ENCODE data around the gene MRPL52. TPM values are rescaled to one million over a fixed set of nuclear protein-coding genes. Genes with fewer than 3 reads are reported as not detected.
A peak's percentile ranks its signal among the peaks of the same experiment; 100 is the strongest.
"Not testable (repeated sequence)": the region's sequence is repeated elsewhere in the genome, so short reads cannot be mapped to it uniquely, and the experiment has no call there.

The MRPL52 gene
- total RNA-seq, 5 donors from 2014 or later (not counting 1 experiment from before 2014, with no cell fraction given) = 36.5 to 70.1 (median 62.2) TPM

DNA sequence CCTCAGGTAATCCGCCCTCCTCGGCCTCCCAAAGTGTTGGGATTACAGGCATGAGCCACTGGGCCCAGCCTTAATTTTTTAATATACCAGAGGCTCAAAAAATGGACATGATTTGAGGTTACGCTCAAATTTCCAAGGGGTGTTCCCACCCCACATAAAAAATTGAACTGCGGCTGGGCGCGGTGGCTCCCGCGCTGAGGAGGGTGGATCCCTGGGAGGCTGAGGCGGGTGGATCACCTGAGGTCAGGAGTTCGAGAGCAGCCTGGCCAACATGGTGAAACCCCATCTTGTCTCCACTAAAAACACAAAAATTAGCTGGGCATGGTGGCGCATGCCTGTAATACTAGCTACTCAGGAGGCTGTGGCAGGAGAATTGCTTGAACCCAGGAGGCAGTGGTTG, 24.6 kb downstream of the MRPL52 start:
- not testable (repeated sequence) for DNase-seq; H3K9me3 Mint-ChIP-seq; H3K9me3 ChIP-seq; ATAC-seq (replicated peaks in 1 of 4); H3K27ac Mint-ChIP-seq; H3K27ac ChIP-seq (ENCODE audit: low read length); H3K36me3 ChIP-seq (ENCODE audit: control insufficient read depth in 2 of 2, extremely low read depth in 1 of 2, insufficient read depth in 1 of 2, low read length in 1 of 2); H3K4me3 ChIP-seq (ENCODE audit: control insufficient read depth in 1 of 2, extremely low read depth in 1 of 2, low read length in 1 of 2); H3K36me3 Mint-ChIP-seq; H3K27me3 Mint-ChIP-seq; H3K4me3 Mint-ChIP-seq
- POLR2A ChIA-PET = interaction anchor here in 1 of 2 donors (0.6 to 0.7 kb wide), 2 partner anchors 266 to 1012 kb away, joined by 5 to 9 read pairs; no protein-coding TSS in a partner anchor
- 80% methylated on average over 2 of the region's 11 CpGs for WGBS (ENCODE audit: insufficient coverage)
- CTCF ChIA-PET = interaction anchor here (0.6 to 4.5 kb wide), 17 partner anchors 9 to 297 kb away, joined by 3 to 46 read pairs (median 4); partner anchors contain the start of genes DAD1 (in 1 of the 2), LRP10 (in 1 of the 2), MRPL52 (in 1 of the 2) and OXA1L (in 1 of the 2)
- Histone ChIP-seq H3K4me1 (ENCODE audit: control insufficient read depth in 1 of 2, extremely low read depth in 1 of 2, insufficient read depth in 2 of 2, low read length in 2 of 2) (peaks cover 10 to 30% of the 10 kb centered on the region in 2 experiments), H3K27me3 (replicated peaks in 1 of 2; ENCODE audit: control insufficient read depth in 2 of 2, extremely low read depth in 1 of 2, insufficient read depth in 2 of 2, low read length in 1 of 2) (peaks cover 0 to 37% of the 10 kb centered on the region in 2 experiments)
- H3K4me1 Mint-ChIP-seq = peaks cover 11 to 34% (median 32%) of the 10 kb centered on the region in 3 donors

DNA sequence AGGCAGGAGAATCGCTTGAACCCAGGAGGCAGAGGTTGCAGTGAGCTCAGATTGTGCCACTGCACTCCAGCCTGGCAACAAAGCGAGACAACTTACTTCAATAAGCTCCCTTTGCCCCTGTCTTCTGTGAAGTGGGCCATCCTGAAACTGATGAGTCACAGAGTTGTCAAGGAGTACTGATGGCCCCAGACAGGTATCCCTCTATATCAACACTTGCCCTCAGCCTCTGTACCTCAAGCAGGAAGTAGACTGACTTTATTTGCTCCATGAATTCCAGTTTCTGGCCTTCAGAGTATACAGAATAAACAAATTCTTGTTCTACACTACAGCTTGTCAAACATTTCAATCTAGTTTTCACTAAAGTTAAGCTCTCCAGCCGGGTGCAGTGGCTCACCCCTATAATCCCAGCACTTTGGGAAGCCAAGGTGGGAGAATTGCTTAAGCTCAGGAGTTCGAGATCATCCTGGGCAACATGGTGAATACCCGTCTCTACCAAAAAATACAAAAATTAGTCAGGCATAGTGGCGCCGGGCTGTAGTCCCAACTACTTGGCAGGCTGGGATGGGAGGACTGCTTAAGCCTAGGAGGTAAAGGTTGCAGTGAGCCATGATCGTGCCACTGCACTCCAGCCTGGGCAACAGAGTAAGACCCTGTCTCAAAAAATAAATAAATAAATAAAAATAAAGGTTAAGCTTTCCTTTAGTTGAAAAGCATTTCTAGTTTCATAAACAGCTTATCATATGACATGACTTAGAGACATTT, 25.5 kb downstream of the MRPL52 start:
- H3K27ac ChIP-seq (ENCODE audit: low read length) = no peak overlapping the region
- no peaks in the 10 kb centered on the region for H3K9me3 Mint-ChIP-seq
- H3K9me3 ChIP-seq = no peaks in the 10 kb centered on the region
- ChIA-PET CTCF (interaction anchor here (0.6 to 1.9 kb wide), 16 partner anchors 10 to 654 kb away, joined by 3 to 20 read pairs (median 4); partner anchors contain the start of genes DAD1 (in 1 of the 2), MMP14 (in 1 of the 2), OXA1L (in 1 of the 2) and SLC7A7 (in 1 of the 2)), POLR2A (interaction anchor here (0.6 to 1.0 kb wide), 3 partner anchors 15 to 284 kb away, joined by 3 to 9 read pairs (median 8); no protein-coding TSS in a partner anchor)
- WGBS (ENCODE audit: insufficient coverage) = 90% methylated on average over 2 of the region's 8 CpGs
- no peaks in the 10 kb centered on the region for H3K36me3 ChIP-seq (ENCODE audit: control insufficient read depth in 2 of 2, extremely low read depth in 1 of 2, insufficient read depth in 1 of 2, low read length in 1 of 2)
- H3K4me1 ChIP-seq (ENCODE audit: control insufficient read depth in 1 of 2, extremely low read depth in 1 of 2, insufficient read depth in 2 of 2, low read length in 2 of 2) = peaks cover 10 to 31% of the 10 kb centered on the region in 2 experiments
- H3K27me3 Mint-ChIP-seq = peaks cover 0 to 4% of the 10 kb centered on the region in 2 donors
- H3K27ac Mint-ChIP-seq = peak overlapping the region in 1 of 2 donors; percentile 15
- ATAC-seq (replicated peaks in 1 of 4) (no peak), DNase-seq (no peak)
- no peak overlapping the region for H3K4me3 Mint-ChIP-seq
- peaks cover 11 to 34% (median 32%) of the 10 kb centered on the region in 3 donors for H3K4me1 Mint-ChIP-seq
- peaks cover 0 to 37% of the 10 kb centered on the region in 2 experiments for H3K27me3 ChIP-seq (replicated peaks in 1 of 2; ENCODE audit: control insufficient read depth in 2 of 2, extremely low read depth in 1 of 2, insufficient read depth in 2 of 2, low read length in 1 of 2)
- no peaks in the 10 kb centered on the region for H3K36me3 Mint-ChIP-seq
- no peak overlapping the region for H3K4me3 ChIP-seq (ENCODE audit: control insufficient read depth in 1 of 2, extremely low read depth in 1 of 2, low read length in 1 of 2)

DNA sequence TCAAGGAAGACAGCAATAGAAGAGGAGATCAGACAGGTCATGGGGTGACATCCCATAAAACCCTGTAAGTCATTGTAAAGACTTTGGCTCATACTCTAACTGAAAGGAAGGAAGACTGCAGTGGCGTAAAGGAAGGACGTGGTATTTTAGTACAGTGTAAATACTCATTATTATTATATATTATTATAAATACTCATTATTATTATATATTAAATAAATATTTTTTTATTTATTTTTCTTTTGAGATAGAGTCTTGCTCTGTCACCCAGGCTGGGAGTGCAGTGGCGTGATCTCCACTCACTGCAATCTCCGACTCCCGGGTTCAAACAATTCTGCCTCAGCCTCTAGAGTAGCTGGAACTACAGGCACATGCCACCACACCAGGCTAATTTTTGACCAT, 26.7 kb downstream of the MRPL52 start:
- H3K9me3 ChIP-seq = no peaks in the 10 kb centered on the region
- Mint-ChIP-seq H3K27me3 (peaks cover 0 to 4% of the 10 kb centered on the region in 2 donors), H3K9me3 (no peaks in the 10 kb centered on the region), H3K4me3 (no peak overlapping the region), H3K27ac (no peak overlapping the region), H3K36me3 (no peaks in the 10 kb centered on the region), H3K4me1 (peaks cover 11 to 34% (median 30%) of the 10 kb centered on the region in 3 donors)
- no peak for ATAC-seq (replicated peaks in 1 of 4)
- H3K27ac ChIP-seq (ENCODE audit: low read length) = no peak overlapping the region
- ChIA-PET CTCF (interaction anchor here (0.9 to 1.9 kb wide), 2 partner anchors 22 to 33 kb away, joined by 8 to 20 read pairs; no protein-coding TSS in a partner anchor), POLR2A (no interaction called here)
- 100% methylated on average over 3 of the region's 5 CpGs for WGBS (ENCODE audit: insufficient coverage)
- no peak overlapping the region for H3K4me3 ChIP-seq (ENCODE audit: control insufficient read depth in 1 of 2, extremely low read depth in 1 of 2, low read length in 1 of 2)
- H3K4me1 ChIP-seq (ENCODE audit: control insufficient read depth in 1 of 2, extremely low read depth in 1 of 2, insufficient read depth in 2 of 2, low read length in 2 of 2) = peaks cover 10 to 31% of the 10 kb centered on the region in 2 experiments
- no peaks in the 10 kb centered on the region for H3K36me3 ChIP-seq (ENCODE audit: control insufficient read depth in 2 of 2, extremely low read depth in 1 of 2, insufficient read depth in 1 of 2, low read length in 1 of 2)
- DNase-seq = no peak
- H3K27me3 ChIP-seq (replicated peaks in 1 of 2; ENCODE audit: control insufficient read depth in 2 of 2, extremely low read depth in 1 of 2, insufficient read depth in 2 of 2, low read length in 1 of 2) = peaks cover 0 to 48% of the 10 kb centered on the region in 2 experiments

DNA sequence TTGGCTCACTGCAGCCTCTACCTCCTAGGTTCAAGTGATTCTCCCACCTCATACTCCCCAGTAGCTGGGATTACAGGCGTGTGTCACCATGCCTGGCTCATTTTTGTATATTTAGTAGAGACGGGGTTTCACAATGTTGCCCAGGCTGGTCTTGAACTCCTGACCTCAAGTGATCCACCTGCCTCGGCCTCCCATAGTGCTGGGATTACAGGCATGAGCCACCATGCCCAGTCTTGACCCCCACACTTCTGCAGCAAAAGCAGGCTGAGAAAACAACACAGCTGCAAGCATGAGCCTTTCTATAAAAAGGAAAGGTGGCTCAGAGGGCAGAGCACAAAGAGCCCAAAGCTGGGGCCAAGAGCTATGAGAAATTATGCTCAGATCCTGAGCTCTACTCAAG, 30.7 kb downstream of the MRPL52 start:
- H3K27me3 Mint-ChIP-seq; H3K27ac Mint-ChIP-seq; ATAC-seq (replicated peaks in 1 of 4); DNase-seq; H3K27ac ChIP-seq (ENCODE audit: low read length); H3K9me3 ChIP-seq; H3K4me3 Mint-ChIP-seq; H3K4me3 ChIP-seq (ENCODE audit: control insufficient read depth in 1 of 2, extremely low read depth in 1 of 2, low read length in 1 of 2); H3K36me3 ChIP-seq (ENCODE audit: control insufficient read depth in 2 of 2, extremely low read depth in 1 of 2, insufficient read depth in 1 of 2, low read length in 1 of 2); H3K36me3 Mint-ChIP-seq; H3K9me3 Mint-ChIP-seq: not testable (repeated sequence)
- ChIA-PET POLR2A (interaction anchor here in 1 of 2 donors (1.0 kb wide), 1 partner anchor 11 kb away, joined by 5 read pairs; the partner anchor contains the start of gene LRP10), CTCF (interaction anchor here (0.6 to 1.4 kb wide), 5 partner anchors 38 to 926 kb away, joined by 3 to 10 read pairs (median 6); partner anchors contain the start of genes ACIN1 (in 1 of the 2) and C14orf119 (in 1 of the 2))
- WGBS (ENCODE audit: insufficient coverage) = 80% methylated on average over 1 of the region's 3 CpGs
- Histone ChIP-seq H3K4me1 (ENCODE audit: control insufficient read depth in 1 of 2, extremely low read depth in 1 of 2, insufficient read depth in 2 of 2, low read length in 2 of 2) (peaks cover 10 to 19% of the 10 kb centered on the region in 2 experiments), H3K27me3 (replicated peaks in 1 of 2; ENCODE audit: control insufficient read depth in 2 of 2, extremely low read depth in 1 of 2, insufficient read depth in 2 of 2, low read length in 1 of 2) (peaks cover 0 to 31% of the 10 kb centered on the region in 2 experiments)
- peaks cover 13 to 26% (median 25%) of the 10 kb centered on the region in 3 donors for H3K4me1 Mint-ChIP-seq

DNA sequence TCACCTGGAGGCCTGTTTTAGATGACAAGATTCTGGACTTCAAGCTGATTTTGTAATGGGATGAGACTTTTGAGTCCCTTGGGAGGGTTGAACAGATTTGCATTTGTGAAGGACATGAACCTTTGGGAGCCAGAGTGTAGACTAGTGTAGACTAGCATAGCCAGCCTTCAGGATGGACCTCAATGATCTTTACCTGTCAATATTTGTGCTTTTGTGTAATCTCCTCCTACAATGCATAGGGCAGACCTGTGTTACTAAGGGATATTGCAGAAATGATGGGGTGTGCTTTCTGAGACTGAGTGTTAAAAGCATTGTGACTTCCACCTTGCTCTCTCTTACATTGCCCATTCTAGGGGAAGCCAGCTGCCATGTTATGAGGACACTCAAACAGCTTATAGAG, 32.0 kb downstream of the MRPL52 start:
- Histone ChIP-seq H3K27me3 (replicated peaks in 1 of 2; ENCODE audit: control insufficient read depth in 2 of 2, extremely low read depth in 1 of 2, insufficient read depth in 2 of 2, low read length in 1 of 2) (peaks cover 0 to 29% of the 10 kb centered on the region in 2 experiments), H3K4me1 (ENCODE audit: control insufficient read depth in 1 of 2, extremely low read depth in 1 of 2, insufficient read depth in 2 of 2, low read length in 2 of 2) (peaks cover 10 to 19% of the 10 kb centered on the region in 2 experiments), H3K9me3 (no peaks in the 10 kb centered on the region), H3K27ac (ENCODE audit: low read length) (no peak overlapping the region), H3K36me3 (ENCODE audit: control insufficient read depth in 2 of 2, extremely low read depth in 1 of 2, insufficient read depth in 1 of 2, low read length in 1 of 2) (no peaks in the 10 kb centered on the region), H3K4me3 (ENCODE audit: control insufficient read depth in 1 of 2, extremely low read depth in 1 of 2, low read length in 1 of 2) (no peak overlapping the region)
- DNase-seq = no peak
- Mint-ChIP-seq H3K36me3 (peaks cover 4% of the 10 kb centered on the region), H3K27ac (no peak overlapping the region), H3K9me3 (no peaks in the 10 kb centered on the region), H3K27me3 (no peaks in the 10 kb centered on the region), H3K4me3 (no peak overlapping the region), H3K4me1 (peaks cover 18 to 33% (median 29%) of the 10 kb centered on the region in 3 donors)
- POLR2A ChIA-PET = interaction anchor here in 1 of 2 donors (1.0 kb wide), 1 partner anchor 10 kb away, joined by 5 read pairs; the partner anchor contains the start of gene LRP10
- no peak for ATAC-seq (replicated peaks in 1 of 4)
- CTCF ChIA-PET = interaction anchor here (0.5 to 1.3 kb wide), 4 partner anchors 11 to 598 kb away, joined by 3 to 6 read pairs (median 5); no protein-coding TSS in a partner anchor

DNA sequence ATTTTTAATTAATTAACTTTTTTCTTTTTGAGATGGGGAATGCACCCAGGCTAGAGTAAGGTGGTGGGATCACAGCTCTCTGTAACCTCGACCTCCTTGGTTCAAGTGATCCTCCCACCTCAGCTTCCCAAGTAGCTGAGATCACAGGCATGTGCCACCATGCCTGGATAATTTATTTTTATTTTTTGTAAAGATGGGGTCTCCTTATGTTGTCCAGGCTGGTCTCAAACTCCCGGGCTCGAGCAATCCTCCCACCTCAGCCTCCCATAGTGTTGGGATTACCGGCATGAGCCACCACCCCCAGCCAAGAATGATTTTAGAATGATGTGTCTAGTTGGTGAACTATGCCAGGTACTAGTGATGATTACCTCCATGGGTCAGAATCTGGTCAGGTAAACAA, 35.3 kb downstream of the MRPL52 start:
- H3K27me3 Mint-ChIP-seq = no peaks in the 10 kb centered on the region
- H3K9me3 Mint-ChIP-seq = no peaks in the 10 kb centered on the region
- peak overlapping the region in 1 of 2 donors; percentile 55 for H3K27ac Mint-ChIP-seq
- DNase-seq = no peak
- no peaks in the 10 kb centered on the region for H3K36me3 ChIP-seq (ENCODE audit: control insufficient read depth in 2 of 2, extremely low read depth in 1 of 2, insufficient read depth in 1 of 2, low read length in 1 of 2)
- no peak overlapping the region for H3K4me3 ChIP-seq (ENCODE audit: control insufficient read depth in 1 of 2, extremely low read depth in 1 of 2, low read length in 1 of 2)
- no peak for ATAC-seq (replicated peaks in 1 of 4)
- WGBS (ENCODE audit: insufficient coverage) = no CpG with 5 or more reads among the region's 4 CpGs
- no peak overlapping the region for H3K4me3 Mint-ChIP-seq
- peaks cover 9 to 23% (median 15%) of the 10 kb centered on the region in 3 donors for H3K4me1 Mint-ChIP-seq
- POLR2A ChIA-PET = interaction anchor here in 1 of 2 donors (0.6 kb wide), 1 partner anchor 960 kb away, joined by 3 read pairs; no protein-coding TSS in a partner anchor
- peaks cover 0 to 15% of the 10 kb centered on the region in 2 experiments for H3K27me3 ChIP-seq (replicated peaks in 1 of 2; ENCODE audit: control insufficient read depth in 2 of 2, extremely low read depth in 1 of 2, insufficient read depth in 2 of 2, low read length in 1 of 2)
- no peak overlapping the region for H3K27ac ChIP-seq (ENCODE audit: low read length)
- peaks cover 0 to 9% of the 10 kb centered on the region in 2 experiments for H3K4me1 ChIP-seq (ENCODE audit: control insufficient read depth in 1 of 2, extremely low read depth in 1 of 2, insufficient read depth in 2 of 2, low read length in 2 of 2)
- no peaks in the 10 kb centered on the region for H3K9me3 ChIP-seq
- peaks cover 4% of the 10 kb centered on the region for H3K36me3 Mint-ChIP-seq
- CTCF ChIA-PET = no interaction called here
